HG03469 (cell line): ENCODE data around the gene FYCO1.
"Not testable (repeated sequence)": the region's sequence is repeated elsewhere in the genome, so short reads cannot be mapped to it uniquely, and the experiment has no call there.

ENCODE experiments used
- ATAC-seq: cut with Tn5 transposase; IDR thresholded peaks from one replicate; pipeline ENCODE4 v1.9.1; 2021; ENCODE audit warnings: mild to moderate bottlenecking, moderate library complexity, moderate number of reproducible peaks; ENCODE audit not compliant: unreplicated experiment

Gene FYCO1

DNA sequence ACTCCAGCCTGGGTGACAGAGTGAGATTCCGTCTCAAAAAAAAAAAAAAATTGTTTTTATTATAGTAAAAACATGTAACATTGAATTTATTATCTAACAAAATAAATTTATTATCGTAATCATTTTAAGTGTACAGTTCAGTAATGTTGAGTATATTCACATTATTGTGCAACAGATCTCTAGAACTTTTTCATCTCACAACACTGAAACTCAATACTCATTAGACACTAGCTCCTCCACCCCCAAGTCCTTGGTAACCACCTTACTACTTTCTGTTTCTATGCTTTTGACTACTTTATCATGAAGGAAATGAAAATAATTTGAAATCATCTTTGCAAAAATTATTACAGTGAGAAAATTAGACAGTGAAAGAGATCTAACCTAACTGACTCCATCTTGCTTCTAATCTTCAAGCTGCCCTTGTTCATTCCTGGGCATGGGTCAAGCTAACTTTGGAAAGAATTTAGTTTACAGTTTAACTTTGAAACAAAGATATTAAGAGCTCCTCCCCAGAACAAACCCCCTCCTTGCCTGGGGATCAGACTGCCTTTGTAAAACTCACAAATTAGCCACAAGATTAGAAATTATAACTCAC is 15.0 kb upstream of the FYCO1 start:
- no peak for ATAC-seq

- ATAC-seq, result no peak
Measured at GRCh38 chr3:46008058-46008457, 12.4 kb upstream of the FYCO1 start.

DNA sequence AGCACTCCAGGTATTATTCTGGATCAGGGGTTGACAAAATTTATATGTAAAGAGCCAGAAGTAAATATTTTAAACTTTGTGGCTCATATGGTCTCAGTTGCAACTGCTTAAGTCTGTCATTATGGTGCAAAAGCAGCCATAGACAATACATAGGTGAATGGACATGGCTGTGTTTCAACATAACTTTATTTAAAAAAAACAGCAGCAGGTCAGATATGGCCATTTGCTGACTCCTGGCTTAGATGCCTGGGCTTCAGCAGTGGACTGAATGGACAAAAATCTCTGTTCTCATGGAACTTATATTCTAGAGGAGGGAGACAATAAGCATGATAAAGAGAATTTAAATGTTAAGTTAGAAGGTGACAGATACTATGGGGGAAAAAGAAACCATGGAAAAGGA is 11.7 kb upstream of the FYCO1 start:
- ATAC-seq, result no peak

GRCh38 chr3:46006238-46007032 is 10.8 kb upstream of the FYCO1 start:
- no peak for ATAC-seq

DNA sequence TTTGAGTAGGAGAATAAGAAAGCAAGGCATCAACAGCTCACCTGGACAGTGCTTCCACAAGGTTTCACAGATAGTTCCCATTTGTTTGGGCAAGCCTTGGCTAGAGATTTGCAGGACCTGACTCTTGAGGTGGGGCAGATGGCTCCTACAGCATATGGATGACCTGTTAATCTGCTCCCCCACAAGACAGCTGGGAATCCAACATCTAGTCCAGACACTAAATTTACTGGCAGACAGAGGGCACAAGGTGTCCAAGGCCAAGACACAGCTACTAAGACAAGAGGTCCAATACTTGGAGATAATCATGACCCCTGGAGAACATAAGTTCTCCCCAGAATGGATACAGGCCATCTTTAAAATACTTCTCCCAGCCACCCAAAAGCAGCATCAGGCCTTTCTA is 8.1 kb upstream of the FYCO1 start:
- not testable (repeated sequence) for ATAC-seq

DNA sequence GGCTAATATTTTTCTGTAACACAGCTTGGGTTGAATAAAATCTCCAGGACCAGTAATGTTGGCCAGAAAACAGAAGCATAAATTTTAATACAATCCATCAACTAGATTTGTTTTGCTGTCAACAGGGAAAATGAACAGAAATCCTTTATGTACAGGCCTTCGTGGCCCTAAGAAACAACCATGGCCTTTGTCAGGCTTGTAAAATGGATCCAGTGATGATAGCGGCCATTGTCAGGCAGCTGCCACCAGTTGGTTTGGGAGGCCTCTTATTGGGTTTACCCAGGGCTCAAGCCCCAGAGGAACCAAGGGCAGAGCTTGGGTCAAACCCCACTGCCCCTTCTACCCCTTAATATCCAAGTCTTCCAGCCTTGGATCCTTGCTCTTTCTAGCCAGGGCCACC is 5.6 kb upstream of the FYCO1 start:
- no peak for ATAC-seq

GRCh38 chr3:45997942-45998341 is 2.3 kb upstream of the FYCO1 start:
- no peak for ATAC-seq

GRCh38 chr3:45997499-45997898 is 1.9 kb upstream of the FYCO1 start:
- ATAC-seq, result not testable (repeated sequence)

- no peak for ATAC-seq
Measured at GRCh38 chr3:45994419-45995235, 997 bp downstream of the FYCO1 start.

DNA sequence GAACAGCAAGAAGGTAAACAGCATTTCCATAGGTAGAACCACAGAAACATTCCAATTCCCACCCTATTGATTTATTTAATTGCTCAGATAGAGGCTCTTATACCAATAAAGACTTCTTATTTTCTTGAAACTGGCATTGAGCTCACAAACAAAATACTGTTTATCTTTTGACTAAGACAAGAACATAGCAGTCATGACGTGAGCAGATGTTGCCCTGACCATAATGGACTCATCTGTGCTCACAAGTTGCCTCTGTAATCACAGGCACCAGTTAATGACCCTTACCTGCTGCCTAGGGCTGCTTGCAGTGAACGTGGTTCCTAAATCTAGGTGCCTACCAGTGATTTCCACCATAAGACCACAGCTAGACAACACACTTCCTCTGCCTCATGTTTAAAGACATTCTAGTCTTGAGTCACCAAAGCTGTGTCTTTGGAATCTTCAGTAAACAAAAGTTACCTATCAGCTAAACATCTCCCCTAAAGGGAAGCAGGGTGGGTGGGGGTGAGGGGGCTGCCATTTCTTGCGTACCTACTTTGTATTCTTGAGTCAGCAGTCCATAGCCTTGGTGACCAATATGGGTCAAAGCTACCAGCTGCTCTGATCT is 2.1 kb downstream of the FYCO1 start:
- ATAC-seq, result no peak

- ATAC-seq, result no peak
Measured at GRCh38 chr3:45992821-45993221, 2.8 kb downstream of the FYCO1 start.

DNA sequence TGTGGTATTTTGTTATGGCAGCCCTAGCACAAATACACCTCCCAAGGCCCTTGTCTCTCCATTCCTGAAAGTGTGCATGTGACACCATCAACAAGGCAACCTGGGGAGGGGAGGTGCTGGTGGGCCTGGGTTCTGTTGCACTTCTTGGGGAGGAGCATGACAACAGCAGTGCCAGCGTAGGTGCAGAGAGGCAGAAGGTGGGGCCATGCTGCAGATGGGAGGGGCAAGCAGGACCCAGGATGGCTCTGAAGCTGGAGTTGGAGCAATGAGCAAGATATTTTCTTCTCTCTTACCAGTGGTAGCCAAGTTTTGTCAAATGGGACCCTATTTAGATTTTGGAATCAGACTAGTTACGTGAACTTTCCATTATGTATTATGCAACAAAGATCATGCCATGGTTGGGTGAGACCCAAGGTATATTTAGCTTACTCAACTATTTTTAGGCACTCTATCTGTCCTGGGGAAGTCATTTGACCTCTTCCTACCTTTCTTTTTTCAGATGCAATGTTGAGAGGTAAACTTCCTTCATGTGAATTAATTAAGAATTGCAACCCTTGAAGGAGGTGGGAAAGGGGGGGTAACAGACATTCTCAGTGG is 3.4 kb downstream of the FYCO1 start:
- no peak for ATAC-seq

DNA sequence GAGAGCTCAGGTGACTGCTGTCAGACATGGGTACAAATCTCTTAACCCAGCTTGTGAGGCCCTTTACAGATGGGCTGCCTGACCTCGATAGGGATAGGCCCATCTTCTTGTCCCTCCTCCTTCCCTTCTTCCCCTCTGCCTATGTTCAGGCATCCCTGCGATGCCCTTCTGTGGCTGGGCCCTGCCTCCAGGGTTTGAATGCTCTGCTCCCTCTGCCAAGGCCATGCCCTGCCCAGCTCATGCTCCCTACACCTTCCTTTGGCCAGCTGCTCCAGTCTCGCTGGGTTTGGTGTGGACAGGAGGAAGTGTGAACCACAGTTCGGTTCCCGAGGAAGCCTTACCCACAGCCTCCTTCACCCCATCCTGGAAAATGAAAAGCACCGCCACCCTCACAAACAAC is 4.3 kb downstream of the FYCO1 start:
- no peak for ATAC-seq

DNA sequence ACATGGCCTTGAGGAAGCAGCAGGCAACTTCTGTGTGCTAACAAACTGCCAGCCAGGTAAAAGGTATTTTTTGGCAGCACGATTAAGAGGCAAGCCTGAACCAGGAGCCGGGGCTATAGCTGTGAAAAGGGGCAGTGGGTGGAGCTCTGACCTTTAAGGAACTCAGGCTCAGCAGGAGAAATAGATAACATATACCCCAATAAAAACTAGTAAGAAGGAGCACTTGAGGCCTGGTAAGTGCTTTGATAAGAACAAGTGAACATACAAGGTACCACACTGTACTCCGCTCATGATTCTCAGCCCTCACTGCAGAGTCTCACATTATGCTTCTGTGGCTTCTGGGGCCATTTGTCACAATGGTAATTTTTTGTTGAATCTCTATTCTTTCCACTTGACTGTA is 5.4 kb downstream of the FYCO1 start:
- no peak for ATAC-seq

DNA sequence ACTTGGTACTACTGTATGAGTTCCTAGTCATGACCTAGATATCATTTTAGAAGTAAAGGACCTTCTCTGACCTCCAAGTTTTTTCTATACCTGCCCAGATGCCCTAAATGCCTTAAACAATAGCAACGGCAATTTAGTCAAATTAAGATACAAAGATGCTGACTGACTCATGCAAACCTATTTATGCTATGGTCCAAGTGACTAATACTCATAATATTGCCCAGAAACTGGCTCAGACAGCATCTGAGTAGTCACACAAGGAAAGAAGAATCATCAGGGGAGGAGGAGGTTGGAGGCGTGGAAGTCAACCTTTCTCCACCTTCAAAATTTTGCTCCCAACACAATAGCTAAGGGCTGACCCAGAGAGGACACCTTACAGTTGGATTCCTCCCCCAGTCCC is 6.8 kb downstream of the FYCO1 start:
- ATAC-seq, result no peak

DNA sequence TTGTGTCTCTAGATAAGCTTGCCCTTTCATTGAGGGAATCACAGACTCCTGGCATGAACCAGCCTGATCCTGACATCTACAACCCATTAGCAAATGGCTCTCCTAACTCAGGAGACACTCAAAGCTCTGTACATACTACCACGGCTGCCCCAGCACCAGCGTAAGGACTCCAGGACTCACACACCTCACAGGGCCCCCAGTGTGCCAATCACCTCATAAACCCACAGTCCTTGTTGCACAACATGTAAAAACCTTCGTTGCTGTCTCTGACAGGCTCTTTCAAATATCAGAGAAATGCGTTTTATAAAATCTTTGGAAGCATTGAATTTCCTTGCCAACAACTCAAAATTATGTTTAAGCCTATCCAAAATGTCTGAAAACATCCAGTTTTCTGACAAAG is 7.3 kb downstream of the FYCO1 start:
- ATAC-seq, result no peak

- no peak for ATAC-seq
Measured at GRCh38 chr3:45987368-45988291, 8.0 kb downstream of the FYCO1 start.

- ATAC-seq, result no peak
Measured at GRCh38 chr3:45986303-45986982, 9.2 kb downstream of the FYCO1 start.

GRCh38 chr3:45985532-45986302 is 9.9 kb downstream of the FYCO1 start:
- ATAC-seq, result no peak
